Psoas muscle (tissue), 8 donors: Measurements from ENCODE around the gene CHPT1. TPM values are rescaled to one million over a fixed set of nuclear protein-coding genes. Genes with fewer than 3 reads are reported as not detected.
"Not testable (repeated sequence)": the region's sequence is repeated elsewhere in the genome, so short reads cannot be mapped to it uniquely, and the experiment has no call there.

ENCODE experiments used
- ATAC-seq, 4 donors: fragments of 200-7000 bp; cut with Tn5 transposase; one replicate each; pipeline ENCODE4 v1.9.1; 2020; ENCODE audit warnings: moderate library complexity in 3 of 4, mild to moderate bottlenecking in 2 of 4
- DNase-seq, 2 donors: peaks; one replicate each; pipeline ENCODE4 v3.0.0-alpha.2; 2020
- H3K27ac ChIP-seq: fragments of 200-600 bp; one replicate; pipeline ENCODE4 v1.8.0; 2022
- H3K27me3 ChIP-seq, 3 donors: fragments of 200-600 bp in 1 of 3; one replicate each; pipeline versions ENCODE4 v1.6.1 to v1.8.0; 2013 to 2022; ENCODE audit warnings: low read length in 2 of 3, mild to moderate bottlenecking in 2 of 3, moderate library complexity in 1 of 3; ENCODE audit not compliant: insufficient read depth in 3 of 3
- H3K36me3 ChIP-seq, 2 donors: fragments of 200-600 bp in 1 of 2; one replicate each; pipeline versions ENCODE4 v1.6.1 to v1.8.0; 2013 to 2022; ENCODE audit warnings: low read depth in 1 of 2, mild to moderate bottlenecking in 1 of 2, moderate library complexity in 1 of 2; ENCODE audit not compliant: insufficient read depth in 1 of 2
- H3K4me1 ChIP-seq: fragments of 200-600 bp; one replicate; pipeline ENCODE4 v1.8.0; 2022
- H3K4me3 ChIP-seq: fragments of 200-600 bp; one replicate; pipeline ENCODE4 v1.8.0; 2022; ENCODE audit warnings: mild to moderate bottlenecking
- H3K9me3 ChIP-seq: fragments of 200-600 bp; one replicate; pipeline ENCODE4 v1.8.0; 2022
- CTCF ChIP-seq: fragments of 200-600 bp; IDR thresholded peaks from one replicate; pipeline ENCODE4 v1.8.0; 2022; ENCODE audit warnings: antibody characterized with exemption
- WGBS, 3 donors: extraction: QIAGEN DNeasy Blood & Tissue Kit; methylation state at CpG; one replicate each; pipeline versions ENCODE4 v1.1.6 to v1.1.7; 2013; 5-methylcytosine and 5-hydroxymethylcytosine counted together
- intact Hi-C, 2 donors: fragments of 100-400 bp; cut with DNase I; formaldehyde crosslinking; loops; one replicate each; pipeline versions ENCODE4 v1.11.0 to v1.14.2; 2022
- polyA plus RNA-seq, 3 donors: library from polyadenylated mRNA; stranded (reverse); fragments of 200-250 nt; gene quantifications; one replicate each; pipeline ENCODE4 v1.2.3, GENCODE V29; 2013
- total RNA-seq, 4 donors: library from RNA; stranded (reverse); fragmentation: NEBNext Ultra II Directional in 2 of 4; extraction: Animal tissue kit (Norgen Biotek cat#: 25700) in 2 of 4; gene quantifications; one replicate each; pipeline versions ENCODE4 v1.2.1 to v1.2.4, GENCODE V29; 2021 to 2023
- donor health status: healthy with polysubstance abuse.
- donor health status: DM: no; HTN: no; CAD: no; lungs with moderate emphysema.
- donor health status: Bipolar disorder and iron deficiency.
- donor health status: healthy.
- donor health status: DM: yes; HTN: yes; CAD: no.
- donor health status: DM: no; HTN: no; CAD: no.
- donor health status: DM: no; HTN: no; CAD: no.
- donor health status: DM: yes; HTN: yes; CAD: no.

CHPT1 gene
- total and polyA plus RNA-seq, 7 donors, result 17.9 to 38.9 (median 20.7) TPM

- ATAC-seq (no peak), DNase-seq (no peak)
- H3K36me3 ChIP-seq, result peaks cover 3 to 100% of the 10 kb centered on the region in 2 donors
- H3K27me3 ChIP-seq, result no peaks in the 10 kb centered on the region
- no peak overlapping the region for H3K27ac ChIP-seq
- WGBS, 3 donors, result 68 to 74% (median 68%) methylated on average over 3 of the region's 3 CpGs
- H3K4me1 ChIP-seq, result no peaks in the 10 kb centered on the region
- intact Hi-C loops, result loop anchor here in 1 of 2 donors (10.0 kb wide), 1 partner anchor 338 kb away; no protein-coding TSS in a partner anchor
- no peak overlapping the region for H3K4me3 ChIP-seq
- no peaks in the 10 kb centered on the region for H3K9me3 ChIP-seq
- TF ChIP-seq CTCF, result no peak
These were observed 44.4 kb upstream of the CHPT1 start for GRCh38 chr12:101653030-101653429.

- WGBS, 3 donors, result 20 to 45% (median 25%) methylated on average over 3 of the region's 3 CpGs
- Histone ChIP-seq H3K9me3 (no peaks in the 10 kb centered on the region), H3K4me3 (no peak overlapping the region), H3K36me3 (peaks cover 3 to 100% of the 10 kb centered on the region in 2 donors), H3K4me1 (no peaks in the 10 kb centered on the region), H3K27me3 (no peaks in the 10 kb centered on the region), H3K27ac (no peak overlapping the region)
- intact Hi-C loops, result loop anchor here in 1 of 2 donors (10.0 kb wide), 1 partner anchor 339 kb away; no protein-coding TSS in a partner anchor
- no peak for TF ChIP-seq CTCF
- no peak for DNase-seq
- ATAC-seq, result no peak
These were observed 43.9 kb upstream of the CHPT1 start for GRCh38 chr12:101653503-101653902.

GRCh38 chr12:101654442-101654841 lies 43.0 kb upstream of the CHPT1 start:
- ATAC-seq (no peak), DNase-seq (no peak)
- Histone ChIP-seq H3K27me3 (no peaks in the 10 kb centered on the region), H3K4me3 (no peak overlapping the region), H3K4me1 (no peaks in the 10 kb centered on the region), H3K36me3 (peaks cover 3 to 100% of the 10 kb centered on the region in 2 donors), H3K27ac (no peak overlapping the region), H3K9me3 (no peaks in the 10 kb centered on the region)
- WGBS, 3 donors, result 88 to 93% (median 88%) methylated on average over 1 of the region's 1 CpG
- no peak for TF ChIP-seq CTCF
- intact Hi-C loops, result loop anchor here in 1 of 2 donors (10.0 kb wide), 1 partner anchor 340 kb away; no protein-coding TSS in a partner anchor

- DNase-seq, result no peak
- no peak for ATAC-seq
- Histone ChIP-seq H3K27ac (no peak overlapping the region), H3K36me3 (peaks cover 3 to 100% of the 10 kb centered on the region in 2 donors), H3K9me3 (no peaks in the 10 kb centered on the region), H3K27me3 (no peaks in the 10 kb centered on the region), H3K4me1 (no peaks in the 10 kb centered on the region), H3K4me3 (no peak overlapping the region)
- no peak for TF ChIP-seq CTCF
- intact Hi-C loops, result loop anchor here in 1 of 2 donors (10.0 kb wide), 1 partner anchor 341 kb away; no protein-coding TSS in a partner anchor
- WGBS, 3 donors, result 37 to 48% (median 42%) methylated on average over 2 of the region's 2 CpGs
These were observed 42.0 kb upstream of the CHPT1 start for GRCh38 chr12:101655393-101655792.

GRCh38 chr12:101660662-101661061 lies 36.8 kb upstream of the CHPT1 start:
- H3K4me3 ChIP-seq, H3K27me3 ChIP-seq, DNase-seq, H3K4me1 ChIP-seq, H3K27ac ChIP-seq, intact Hi-C loops, H3K9me3 ChIP-seq: not testable (repeated sequence)
- 41 to 46% (median 43%) methylated on average over 2 of the region's 2 CpGs for WGBS, 3 donors
- ATAC-seq, result peak in 2 of 4 donors; percentile 41 to 49
- H3K36me3 ChIP-seq, result peaks cover 0 to 100% of the 10 kb centered on the region in 2 donors
